Measurements from ENCODE around the gene CLP1.

DNA sequence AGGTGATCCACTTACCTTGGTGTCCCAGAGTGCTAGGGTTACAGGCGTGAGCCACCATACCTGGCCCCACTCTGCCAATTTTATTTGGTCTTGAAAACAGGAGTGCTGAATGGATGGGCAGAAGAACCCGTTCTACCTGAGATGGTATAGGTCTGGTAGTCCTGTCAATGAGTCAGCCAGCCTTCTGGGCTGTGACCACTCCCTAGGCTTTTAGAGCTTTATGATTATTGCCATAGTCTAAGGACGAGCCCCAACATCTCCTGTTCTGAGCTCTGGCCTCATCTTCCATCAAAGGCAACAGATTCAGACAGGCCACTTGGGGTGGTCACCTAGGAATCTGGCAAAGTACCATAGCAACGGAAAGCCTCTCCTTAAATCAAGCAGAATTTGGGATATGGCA, 21.8 kb downstream of the CLP1 start:
- TF ChIP-seq, protein P1, sequence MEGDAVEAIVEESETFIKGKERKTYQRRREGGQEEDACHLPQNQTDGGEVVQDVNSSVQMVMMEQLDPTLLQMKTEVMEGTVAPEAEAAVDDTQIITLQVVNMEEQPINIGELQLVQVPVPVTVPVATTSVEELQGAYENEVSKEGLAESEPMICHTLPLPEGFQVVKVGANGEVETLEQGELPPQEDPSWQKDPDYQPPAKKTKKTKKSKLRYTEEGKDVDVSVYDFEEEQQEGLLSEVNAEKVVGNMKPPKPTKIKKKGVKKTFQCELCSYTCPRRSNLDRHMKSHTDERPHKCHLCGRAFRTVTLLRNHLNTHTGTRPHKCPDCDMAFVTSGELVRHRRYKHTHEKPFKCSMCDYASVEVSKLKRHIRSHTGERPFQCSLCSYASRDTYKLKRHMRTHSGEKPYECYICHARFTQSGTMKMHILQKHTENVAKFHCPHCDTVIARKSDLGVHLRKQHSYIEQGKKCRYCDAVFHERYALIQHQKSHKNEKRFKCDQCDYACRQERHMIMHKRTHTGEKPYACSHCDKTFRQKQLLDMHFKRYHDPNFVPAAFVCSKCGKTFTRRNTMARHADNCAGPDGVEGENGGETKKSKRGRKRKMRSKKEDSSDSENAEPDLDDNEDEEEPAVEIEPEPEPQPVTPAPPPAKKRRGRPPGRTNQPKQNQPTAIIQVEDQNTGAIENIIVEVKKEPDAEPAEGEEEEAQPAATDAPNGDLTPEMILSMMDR (IDR thresholded peaks at IDR 0.05; ENCODE audit: low read depth, low read length, poor library complexity, severe bottlenecking) = no peak
- no peak for TF ChIP-seq EZH2phosphoT487 (IDR thresholded peaks at IDR 0.05; ENCODE audit: borderline replicate concordance, low read length)

All from DOHH2 (cell line).